ENCODE data around the gene MESP1. TPM values are rescaled to one million over a fixed set of nuclear protein-coding genes. Genes with fewer than 3 reads are reported as not detected.
"Not testable (repeated sequence)": the region's sequence is repeated elsewhere in the genome, so short reads cannot be mapped to it uniquely, and the experiment has no call there.

MESP1 gene
- total RNA-seq, result 0.58 and 1.5 TPM in 2 replicates

- peak; percentile 22 for DNase-seq (ENCODE audit: extremely low read depth, low read depth, low spot score)
Measured at GRCh38 chr15:89750560-89751542, at the start of gene MESP1. Gene MESP1 (minus strand): TSS chr15:89751249. CDS start chr15:89751231, 18 bp downstream.

- no peak for DNase-seq (ENCODE audit: extremely low read depth, low read depth, low spot score)
Measured at GRCh38 chr15:89799918-89800498, 49.0 kb upstream of the MESP1 start.

- DNase-seq (ENCODE audit: extremely low read depth, low read depth, low spot score), result no peak
Measured at GRCh38 chr15:89799011-89799911, 48.2 kb upstream of the MESP1 start.

GRCh38 chr15:89797678-89798201, 46.7 kb upstream of the MESP1 start:
- DNase-seq (ENCODE audit: extremely low read depth, low read depth, low spot score), result no peak

DNA sequence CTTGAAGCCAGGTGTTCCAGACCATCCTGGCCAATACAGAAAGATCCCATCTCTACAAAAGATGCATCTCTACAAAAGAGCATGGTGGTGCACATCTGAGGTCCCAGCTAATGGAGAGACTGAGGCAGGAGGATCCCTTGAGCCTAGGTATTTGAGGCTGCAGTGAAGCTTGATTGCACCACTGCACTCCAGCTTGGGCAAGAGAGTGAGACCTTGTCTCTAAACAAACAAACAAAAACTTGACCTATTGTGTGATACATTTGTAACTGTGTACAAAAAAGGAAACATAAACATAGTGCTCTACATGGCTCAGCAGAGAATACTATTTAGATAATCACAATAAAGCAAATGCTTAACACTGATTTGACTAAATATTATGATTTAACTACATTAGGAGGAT, 44.9 kb upstream of the MESP1 start:
- no peak for DNase-seq (ENCODE audit: extremely low read depth, low read depth, low spot score)

- peak; percentile 75 for DNase-seq (ENCODE audit: extremely low read depth, low read depth, low spot score)
Measured at GRCh38 chr15:89794627-89795241, 43.7 kb upstream of the MESP1 start.

DNA sequence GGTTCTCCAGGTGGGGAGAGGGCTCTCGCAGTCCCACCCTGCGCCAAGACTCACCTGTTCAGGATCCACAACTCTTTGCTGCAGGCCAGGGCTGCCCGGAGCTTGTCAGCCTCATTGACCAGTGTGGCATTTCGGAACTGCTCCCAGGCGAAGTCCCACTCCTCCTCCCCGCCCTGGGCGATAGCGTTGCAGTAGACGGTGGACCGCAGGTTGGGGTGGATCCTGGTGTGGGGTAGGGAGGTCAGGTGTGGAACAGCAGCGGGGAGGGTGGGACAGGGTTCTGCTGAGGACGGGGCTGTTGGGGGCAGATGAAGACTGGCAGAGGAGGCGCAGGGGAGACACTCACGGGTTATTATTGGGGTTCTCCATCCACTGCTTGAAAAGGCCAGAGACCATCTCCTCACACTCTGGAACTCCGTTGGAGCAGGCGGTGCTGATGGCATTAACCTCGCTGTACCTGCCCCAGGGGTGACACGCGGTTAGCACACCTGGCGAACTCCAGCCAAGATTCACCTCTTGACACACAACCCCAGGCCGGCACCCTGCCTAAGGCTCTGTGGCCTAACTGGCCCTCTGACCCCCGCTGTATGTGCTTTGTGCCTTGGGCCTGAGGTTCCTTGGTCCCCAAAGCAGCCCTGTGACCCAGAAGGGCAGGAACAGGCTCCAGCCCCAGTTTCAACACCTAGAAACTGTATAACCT, 41.2 kb upstream of the MESP1 start:
- DNase-seq (ENCODE audit: extremely low read depth, low read depth, low spot score), result no peak

DNA sequence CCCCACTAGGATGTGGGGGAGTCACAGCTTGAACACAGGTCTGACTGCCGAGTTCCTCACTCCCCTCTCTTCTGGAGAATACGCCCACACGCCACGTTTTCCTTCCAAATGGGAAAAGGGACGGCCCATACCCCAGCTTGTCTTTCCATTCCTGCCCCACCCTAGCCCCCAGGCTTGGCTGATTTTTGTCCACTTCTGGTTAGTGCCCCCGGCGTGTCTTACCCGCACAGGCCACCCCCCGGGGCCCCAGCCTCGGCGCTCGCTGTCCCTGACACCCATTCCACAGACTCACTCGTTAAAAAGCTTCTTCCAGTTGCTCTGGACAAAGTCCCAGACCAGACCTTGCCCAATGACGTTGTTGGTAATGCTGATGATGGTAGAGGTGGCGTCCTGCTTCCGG, 39.6 kb upstream of the MESP1 start:
- no peak for DNase-seq (ENCODE audit: extremely low read depth, low read depth, low spot score)

GRCh38 chr15:89790206-89790605, 39.2 kb upstream of the MESP1 start:
- DNase-seq (ENCODE audit: extremely low read depth, low read depth, low spot score), result no peak

DNA sequence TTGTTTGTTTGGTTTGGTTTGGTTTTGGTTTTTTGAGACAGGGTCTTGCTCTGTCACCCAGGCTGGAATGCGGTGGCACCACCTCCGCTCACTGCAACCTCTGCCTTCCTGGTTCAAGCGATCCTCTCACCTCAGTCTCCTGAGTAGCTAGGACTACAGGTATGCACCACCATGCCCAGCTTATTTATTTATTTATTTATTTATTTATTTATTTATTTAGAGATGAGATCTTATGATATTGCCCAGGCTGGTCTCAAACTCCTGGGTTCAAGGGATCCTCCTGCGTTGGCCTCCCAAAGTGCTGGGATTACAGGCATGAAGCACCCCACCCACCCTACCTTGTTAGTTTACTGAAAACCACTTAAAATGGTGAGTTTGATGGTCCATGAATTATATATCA, 37.5 kb upstream of the MESP1 start:
- not testable (repeated sequence) for DNase-seq (ENCODE audit: extremely low read depth, low read depth, low spot score)

- no peak for DNase-seq (ENCODE audit: extremely low read depth, low read depth, low spot score)
Measured at GRCh38 chr15:89787944-89788343, 36.9 kb upstream of the MESP1 start.

DNA sequence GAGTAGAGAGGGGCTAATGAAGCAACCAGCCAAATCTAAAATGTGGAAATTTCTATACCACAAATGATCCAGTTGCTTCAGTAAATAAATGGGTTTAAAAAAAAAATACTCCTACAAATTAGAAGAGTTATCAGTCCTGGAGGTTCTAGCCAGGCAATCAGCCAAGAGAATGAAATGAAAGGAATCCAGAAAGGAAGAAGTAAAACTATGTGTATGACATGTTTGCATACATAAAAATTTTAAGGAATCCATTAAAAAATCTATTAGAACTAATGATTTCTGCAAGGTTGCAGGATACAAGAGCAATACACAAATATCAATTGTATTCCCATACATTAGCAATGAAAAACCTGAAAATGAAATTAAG, 34.7 kb upstream of the MESP1 start:
- no peak for DNase-seq (ENCODE audit: extremely low read depth, low read depth, low spot score)

GRCh38 chr15:89785064-89785773, 34.2 kb upstream of the MESP1 start:
- DNase-seq (ENCODE audit: extremely low read depth, low read depth, low spot score), result no peak

DNA sequence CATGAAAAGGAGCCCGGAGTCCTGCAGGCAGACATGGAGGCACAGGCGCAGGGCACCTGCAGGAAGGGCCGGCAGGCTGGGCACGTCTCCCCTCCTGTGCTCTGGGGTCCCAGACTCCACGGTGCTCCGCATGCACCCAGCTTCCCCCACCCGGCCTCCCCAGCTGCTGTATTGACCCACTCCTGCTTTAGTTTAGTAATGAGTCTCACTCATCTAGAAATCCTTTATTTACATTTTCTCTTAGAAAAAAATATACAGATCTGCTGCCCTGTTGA, 33.6 kb upstream of the MESP1 start:
- DNase-seq (ENCODE audit: extremely low read depth, low read depth, low spot score), result no peak

DNA sequence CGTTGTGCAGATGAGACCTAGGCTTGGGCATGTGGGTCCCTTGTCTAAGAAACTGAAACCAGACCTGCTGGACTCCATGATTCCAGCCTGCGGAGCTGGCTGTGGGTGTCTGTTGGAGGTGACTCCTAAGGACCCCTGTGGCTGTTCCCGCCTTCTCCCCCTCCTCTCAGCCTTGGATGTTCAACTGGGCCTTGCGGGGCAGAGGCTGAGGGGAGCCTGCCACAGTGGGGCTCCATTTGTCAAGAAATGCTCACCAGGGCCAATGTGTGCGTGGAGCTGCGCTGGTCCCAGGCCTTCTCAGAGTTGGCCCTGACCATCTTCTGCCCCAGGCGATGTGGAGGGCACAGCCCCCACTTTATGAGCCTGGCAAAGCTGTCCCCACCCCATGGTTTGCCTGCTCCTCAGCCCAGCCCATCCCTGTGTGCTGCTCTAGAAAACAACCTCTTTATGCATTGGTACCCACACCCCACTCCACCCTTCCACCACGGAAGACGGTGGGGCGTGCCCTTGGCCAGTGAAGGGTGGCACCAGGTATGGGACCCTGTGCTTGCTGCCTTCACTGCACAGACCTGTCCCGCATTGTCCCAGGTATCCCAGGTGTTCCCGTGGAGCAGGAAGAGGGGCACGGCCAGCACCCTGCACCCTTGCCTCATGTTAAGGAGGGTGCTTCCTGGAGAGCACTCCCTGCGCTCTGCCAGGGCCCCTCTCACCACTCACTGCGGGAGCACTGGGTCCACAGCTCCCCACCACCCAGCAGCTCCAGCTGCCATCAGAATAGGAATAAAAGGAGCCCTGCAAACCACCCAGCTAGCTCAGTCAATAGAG, 33.0 kb upstream of the MESP1 start:
- no peak for DNase-seq (ENCODE audit: extremely low read depth, low read depth, low spot score)

- DNase-seq (ENCODE audit: extremely low read depth, low read depth, low spot score), result no peak
Measured at GRCh38 chr15:89783111-89783860, 32.2 kb upstream of the MESP1 start.

GRCh38 chr15:89782619-89782950, 31.5 kb upstream of the MESP1 start:
- DNase-seq (ENCODE audit: extremely low read depth, low read depth, low spot score), result not testable (repeated sequence)
